HepG2 (cell line): ENCODE measurements around the gene NTPCR. TPM values are rescaled to one million over a fixed set of nuclear protein-coding genes. Genes with fewer than 3 reads are reported as not detected.

Experiments used
- GMEB1 ChIP-seq: sonication (generic); formaldehyde crosslinking; IDR thresholded peaks from 2 replicates; pipeline ENCODE4 v1.5.1; 2020; ENCODE audit warnings: missing genetic modification reagents, mild to moderate bottlenecking, borderline replicate concordance
- MEIS2 ChIP-seq: sonication (generic); formaldehyde crosslinking; IDR thresholded peaks from 2 replicates; pipeline ENCODE4 v1.9.0; 2021; ENCODE audit warnings: mild to moderate bottlenecking, missing genetic modification reagents
- SIN3A ChIP-seq: IDR thresholded peaks from 2 replicates; pipeline ENCODE4 v1.6.1; 2011; ENCODE audit warnings: low read depth, mild to moderate bottlenecking, control low read depth, low read length, borderline replicate concordance
- ZFAT ChIP-seq: sonication (generic); formaldehyde crosslinking; conservative IDR thresholded peaks from 2 replicates; pipeline ENCODE4 v1.8.1; 2023; ENCODE audit warnings: missing genetic modification reagents, inconsistent platforms
- ZNF318 ChIP-seq: sonication (generic); formaldehyde crosslinking; IDR thresholded peaks from 2 replicates; pipeline ENCODE4 v1.4.0; 2020; ENCODE audit warnings: mild to moderate bottlenecking, missing genetic modification reagents
- ZNF451 ChIP-seq: sonication (generic); formaldehyde crosslinking; IDR thresholded peaks from 2 replicates; pipeline ENCODE4 v1.5.0; 2020; ENCODE audit warnings: mild to moderate bottlenecking, missing genetic modification reagents
- ZSCAN30 ChIP-seq: sonication (generic); formaldehyde crosslinking; IDR thresholded peaks from 2 replicates; pipeline ENCODE4 v1.5.0; 2020; ENCODE audit warnings: mild to moderate bottlenecking, missing genetic modification reagents
- polyA plus RNA-seq, 8 experiments: library from polyadenylated mRNA; depleted of rRNA in 3 of 8; stranded (reverse) in 7 of 8; unstranded in 1 of 8; fragments of >200 nt; fragmentation: Illumina TruSeq in 4 of 8; extraction: Trizol in 4 of 8; gene quantifications; 2 replicates each; pipeline versions ENCODE4 v1.2.1 to v1.2.3, GENCODE V29; 2011 to 2016; ENCODE audit warnings: low read depth in 4 of 8, missing spikeins in 1 of 8, mixed read lengths in 1 of 8; ENCODE audit not compliant: insufficient read depth in 1 of 8
- total RNA-seq, 5 experiments: library from RNA; depleted of rRNA; stranded (reverse); fragments of >200 nt; fragmentation: Illumina TruSeq; extraction: Trizol; gene quantifications; 2 replicates each; pipeline ENCODE4 v1.2.3, GENCODE V29; 2016; ENCODE audit warnings: low read depth in 1 of 5

The NTPCR gene
- total and polyA plus RNA-seq, 2 of the 13 experiments (the other 11 are each of a cell fraction or from before 2014, with no cell fraction given) = 11.7 to 47.0 TPM

- TF ChIP-seq ZNF318 (CRISPR knock-in tag) (no peak), ZSCAN30 (CRISPR knock-in tag) (no peak), ZFAT (no peak), SIN3A (no peak), ZNF451 (no peak), GMEB1 (no peak), MEIS2 (CRISPR knock-in tag) (no peak)
Observed at GRCh38 chr1:232978815-232979214, 28.4 kb downstream of the NTPCR start (continued).
